Measurements from ENCODE around the gene SYNPO2. TPM values are rescaled to one million over a fixed set of nuclear protein-coding genes. Genes with fewer than 3 reads are reported as not detected.

Gene SYNPO2
- polyA plus RNA-seq, 4 donors: 13.7 to 23.8 (median 20.2) TPM

GRCh38 chr4:119100655-119101054 is 212.0 kb downstream of the SYNPO2 start:
- no peak for DNase-seq (ENCODE audit: low read depth in 4 of 4, low spot score in 3 of 4)

- no peak for DNase-seq (ENCODE audit: low read depth in 4 of 4, low spot score in 3 of 4)
Measured at GRCh38 chr4:119103263-119103662, 214.6 kb downstream of the SYNPO2 start.

GRCh38 chr4:119104644-119105273 is 216.1 kb downstream of the SYNPO2 start:
- no peak for DNase-seq (ENCODE audit: low read depth in 4 of 4, low spot score in 3 of 4)

- DNase-seq (ENCODE audit: low read depth in 4 of 4, low spot score in 3 of 4): no peak
Measured at GRCh38 chr4:119105605-119106004, 217.0 kb downstream of the SYNPO2 start.

GRCh38 chr4:119106036-119107000 is 217.7 kb downstream of the SYNPO2 start:
- no peak for DNase-seq (ENCODE audit: low read depth in 4 of 4, low spot score in 3 of 4)

GRCh38 chr4:119110121-119110520 is 221.5 kb downstream of the SYNPO2 start:
- DNase-seq (ENCODE audit: low read depth in 4 of 4, low spot score in 3 of 4): no peak

Other genes starting within 250 kb of the SYNPO2 start
- 10 to 100 TPM; 58.8 to 72.8 (median 70.8) TPM for gene METTL14, start 203.5 kb upstream of the SYNPO2 start, polyA plus RNA-seq (ENCODE audit: insufficient read length in 4 of 4)
- 10 to 100 TPM; 38.7 to 45.9 (median 42.1) TPM for gene SEC24D, start 52.7 kb upstream of the SYNPO2 start, polyA plus RNA-seq (ENCODE audit: insufficient read length in 4 of 4)
- gene MYOZ2, start 247.0 kb downstream of the SYNPO2 start, polyA plus RNA-seq (ENCODE audit: insufficient read length in 4 of 4): under 1 TPM; 0.28 to 0.43 (median 0.31) TPM

All from right renal pelvis (tissue), 4 donors.